SU-DHL-6 (cell line): Measurements from ENCODE around the gene PPARD.
A peak's percentile ranks its signal among the peaks of the same experiment; 100 is the strongest.

Source experiments
- H2AFZ ChIP-seq: fragments of 200-600 bp; sonication (generic); 2 replicates; pipeline ENCODE4 v1.6.1; 2014; ENCODE audit warnings: low read depth, mild to moderate bottlenecking, moderate library complexity, mixed read lengths, antibody characterized with exemption, low read length; ENCODE audit not compliant: severe bottlenecking
- H3F3A ChIP-seq: fragments of 200-600 bp; shearing (Covaris generic); 2 replicates; pipeline ENCODE4 v1.6.0; 2016; ENCODE audit warnings: antibody characterized with exemption, mild to moderate bottlenecking; ENCODE audit not compliant: insufficient read depth
- H3K27ac ChIP-seq: fragments of 200-600 bp; sonication (generic); 2 replicates; pipeline ENCODE4 v1.5.1; 2016; ENCODE audit warnings: low read depth, mild to moderate bottlenecking, low read length, moderate library complexity, mixed read lengths
- H3K27me3 ChIP-seq: fragments of 200-600 bp; sonication (generic), shearing (Covaris generic); 2 replicates; pipeline ENCODE4 v1.6.0; 2014; ENCODE audit warnings: mild to moderate bottlenecking, low read length
- H3K36me3 ChIP-seq: fragments of 200-600 bp; sonication (generic); 2 replicates; pipeline ENCODE4 v1.6.1; 2014; ENCODE audit warnings: mild to moderate bottlenecking, low read length, mixed read lengths
- H3K4me2 ChIP-seq: fragments of 300-600, 200-600 bp; shearing (Covaris generic), sonication (generic); 2 replicates; pipeline ENCODE4 v1.6.0; 2014; ENCODE audit warnings: low read length, low read depth, mild to moderate bottlenecking; ENCODE audit not compliant: poor library complexity, severe bottlenecking
- H3K4me3 ChIP-seq: fragments of 200-600 bp; sonication (generic); 2 replicates; pipeline ENCODE4 v1.5.1; 2014; ENCODE audit warnings: antibody characterized with exemption, low read length, mild to moderate bottlenecking, mixed read lengths; ENCODE audit not compliant: insufficient read depth, poor library complexity, severe bottlenecking
- H3K79me2 ChIP-seq: fragments of 200-600 bp; sonication (generic); 2 replicates; pipeline ENCODE4 v1.6.1; 2014; ENCODE audit warnings: mild to moderate bottlenecking, low read length, moderate library complexity; ENCODE audit not compliant: insufficient read depth
- H3K9ac ChIP-seq: fragments of 200-600 bp; sonication (generic); 2 replicates; pipeline ENCODE4 v1.7.0; 2014; ENCODE audit warnings: mild to moderate bottlenecking, low read length
- H3K9me2 ChIP-seq: fragments of 200-600 bp; sonication (generic); replicated peaks from 2 replicates; pipeline ENCODE4 v1.6.1; 2014; ENCODE audit warnings: low read length; ENCODE audit not compliant: insufficient read depth
- H3K9me3 ChIP-seq: fragments of 200-600 bp; sonication (generic); 2 replicates; pipeline ENCODE4 v1.6.1; 2014; ENCODE audit warnings: low read length, mixed read lengths; ENCODE audit not compliant: insufficient read depth
- H4K20me1 ChIP-seq: fragments of 200-600 bp; sonication (generic); 2 replicates; pipeline ENCODE4 v1.6.1; 2014; ENCODE audit warnings: low read depth, mild to moderate bottlenecking, antibody characterized with exemption, low read length, moderate library complexity, mixed read lengths
- CTCF ChIP-seq: fragments of 200-600 bp; sonication (generic); IDR thresholded peaks from one replicate; pipeline ENCODE4 v1.5.1; 2017; ENCODE audit warnings: antibody characterized with exemption, mild to moderate bottlenecking, low read length, moderate library complexity; ENCODE audit not compliant: insufficient read depth, poor library complexity, severe bottlenecking
- EZH2phosphoT487 ChIP-seq: fragments of 200-600 bp; sonication (generic), shearing (Covaris generic); conservative IDR thresholded peaks from 2 replicates; pipeline ENCODE4 v1.6.1; 2018; ENCODE audit warnings: mild to moderate bottlenecking, antibody characterized with exemption, low read length, moderate library complexity, mixed read lengths

The PPARD gene

GRCh38 chr6:35300848-35301247, 41.5 kb upstream of the PPARD start:
- Histone ChIP-seq H2AFZ (no peak overlapping the region), H4K20me1 (no peaks in the 10 kb centered on the region), H3F3A (peaks cover 38% of the 10 kb centered on the region), H3K27me3 (no peaks in the 10 kb centered on the region), H3K9ac (no peak overlapping the region), H3K4me3 (no peak overlapping the region), H3K27ac (peak overlapping the region; percentile 76), H3K9me2 (no peaks in the 10 kb centered on the region), H3K9me3 (no peaks in the 10 kb centered on the region), H3K4me2 (no peak overlapping the region), H3K36me3 (no peaks in the 10 kb centered on the region), H3K79me2 (peaks cover 39% of the 10 kb centered on the region)
- TF ChIP-seq CTCF = no peak

GRCh38 chr6:35302604-35303241, 39.6 kb upstream of the PPARD start:
- no peaks in the 10 kb centered on the region for H3K36me3 ChIP-seq
- peaks cover 34% of the 10 kb centered on the region for H3F3A ChIP-seq
- H3K9ac ChIP-seq = peak overlapping the region; percentile 57
- peak overlapping the region; percentile 9 for H2AFZ ChIP-seq
- peak overlapping the region; percentile 69 for H3K27ac ChIP-seq
- peak overlapping the region; percentile 48 for H3K4me3 ChIP-seq
- H3K9me3 ChIP-seq = no peaks in the 10 kb centered on the region
- H3K27me3 ChIP-seq = no peaks in the 10 kb centered on the region
- H3K9me2 ChIP-seq = no peaks in the 10 kb centered on the region
- H3K4me2 ChIP-seq = peak overlapping the region; percentile 65
- H3K79me2 ChIP-seq = peaks cover 39% of the 10 kb centered on the region
- no peaks in the 10 kb centered on the region for H4K20me1 ChIP-seq
- no peak for TF ChIP-seq EZH2phosphoT487
- TF ChIP-seq CTCF = no peak

GRCh38 chr6:35304299-35304698, 38.1 kb upstream of the PPARD start:
- no peaks in the 10 kb centered on the region for H3K9me2 ChIP-seq
- no peak overlapping the region for H3K9ac ChIP-seq
- peaks cover 33% of the 10 kb centered on the region for H3F3A ChIP-seq
- no peak for TF ChIP-seq EZH2phosphoT487
- no peak for TF ChIP-seq CTCF
- no peaks in the 10 kb centered on the region for H4K20me1 ChIP-seq
- H3K36me3 ChIP-seq = no peaks in the 10 kb centered on the region
- H3K27me3 ChIP-seq = no peaks in the 10 kb centered on the region
- H3K9me3 ChIP-seq = no peaks in the 10 kb centered on the region
- H3K79me2 ChIP-seq = peaks cover 28% of the 10 kb centered on the region; the same call in 1 of the 2 replicates
- no peak overlapping the region for H3K4me3 ChIP-seq
- no peak overlapping the region for H2AFZ ChIP-seq
- no peak overlapping the region for H3K4me2 ChIP-seq
- no peak overlapping the region for H3K27ac ChIP-seq
